UCSD-AML1 (cell line): ENCODE results near the gene RAB5B.
"Not testable (repeated sequence)": the region's sequence is repeated elsewhere in the genome, so short reads cannot be mapped to it uniquely, and the experiment has no call there.

Source experiments
- DNase-seq: peaks from one replicate; lab custom pipeline; 2025; ENCODE audit not compliant: unreplicated experiment; lab: John Stamatoyannopoulos, UW

The RAB5B gene

DNA sequence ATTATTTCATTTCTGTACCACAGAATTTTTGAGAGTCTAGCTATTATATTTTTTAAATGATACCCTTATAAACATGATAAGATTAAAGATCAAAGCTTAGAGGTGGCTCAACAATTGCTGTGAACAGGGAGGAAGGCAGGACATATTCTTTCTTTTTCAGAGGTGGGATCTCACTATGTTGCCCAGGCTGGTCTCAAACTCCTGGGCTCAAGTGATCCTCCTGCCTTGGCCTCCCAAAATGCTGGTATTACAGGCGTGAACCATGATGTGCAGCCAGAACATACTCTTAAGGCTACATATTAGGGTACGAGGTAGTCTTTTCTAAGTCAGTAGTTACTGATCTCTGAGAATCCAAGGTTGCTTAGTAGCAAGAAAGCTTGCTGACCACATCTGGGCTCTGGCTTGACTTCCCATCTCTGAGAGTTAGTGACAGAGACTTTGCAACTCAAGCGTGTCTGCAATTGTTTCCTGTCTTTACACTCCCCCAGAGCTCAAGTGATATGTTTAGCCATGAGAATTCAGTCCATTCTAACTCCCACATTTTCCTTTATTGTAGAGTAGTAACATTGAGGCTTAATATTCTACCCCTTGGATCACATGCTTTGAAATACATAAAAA lies 8.6 kb downstream of the RAB5B start:
- peak; percentile 18 for DNase-seq

DNA sequence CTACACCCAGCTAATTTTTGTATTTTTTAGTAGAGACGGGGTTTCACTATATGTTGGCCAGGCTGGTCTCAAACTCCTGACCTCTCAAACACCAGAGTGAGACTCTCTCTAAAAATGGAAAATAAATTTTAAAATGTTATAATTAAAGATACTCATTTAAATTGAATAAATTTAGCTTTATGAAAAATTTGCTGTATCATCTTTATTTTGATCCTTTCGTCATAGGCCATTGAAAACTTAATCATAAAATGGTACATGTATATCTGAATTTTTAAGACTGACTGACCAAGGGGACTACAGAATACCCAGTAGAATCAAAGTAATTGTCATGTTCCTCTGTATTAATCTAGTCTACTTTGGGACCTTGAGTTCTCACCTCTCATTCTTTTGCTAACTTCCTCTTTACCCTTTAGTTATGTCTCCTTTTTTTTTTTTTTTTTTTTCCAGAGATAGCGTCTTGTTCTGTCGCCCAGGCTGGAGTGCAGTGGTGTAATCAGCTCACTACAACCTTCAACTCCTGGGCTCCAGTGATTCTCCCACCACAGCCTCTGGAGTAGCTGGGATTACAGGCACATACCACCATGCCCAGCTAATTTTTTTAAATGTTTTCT lies 9.5 kb downstream of the RAB5B start:
- no peak for DNase-seq

DNA sequence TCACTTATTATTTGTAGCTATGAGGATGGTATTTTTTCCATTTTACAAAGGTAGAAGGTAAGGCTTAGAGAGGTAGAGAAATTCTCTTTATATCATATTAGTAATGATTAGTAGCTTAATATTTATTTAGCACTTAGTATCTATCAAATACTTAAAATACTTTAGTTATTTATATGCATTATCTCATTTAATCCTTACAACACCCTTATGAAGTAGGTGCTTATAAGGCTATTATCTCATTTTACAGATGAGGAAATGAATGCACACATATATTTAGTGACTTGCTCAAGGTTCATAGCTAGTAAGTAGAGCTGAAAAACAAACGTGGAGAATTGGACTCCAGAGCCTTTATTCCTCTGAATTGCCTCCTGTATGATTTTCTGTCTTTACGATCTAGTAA lies 11.0 kb downstream of the RAB5B start:
- DNase-seq, result no peak

DNA sequence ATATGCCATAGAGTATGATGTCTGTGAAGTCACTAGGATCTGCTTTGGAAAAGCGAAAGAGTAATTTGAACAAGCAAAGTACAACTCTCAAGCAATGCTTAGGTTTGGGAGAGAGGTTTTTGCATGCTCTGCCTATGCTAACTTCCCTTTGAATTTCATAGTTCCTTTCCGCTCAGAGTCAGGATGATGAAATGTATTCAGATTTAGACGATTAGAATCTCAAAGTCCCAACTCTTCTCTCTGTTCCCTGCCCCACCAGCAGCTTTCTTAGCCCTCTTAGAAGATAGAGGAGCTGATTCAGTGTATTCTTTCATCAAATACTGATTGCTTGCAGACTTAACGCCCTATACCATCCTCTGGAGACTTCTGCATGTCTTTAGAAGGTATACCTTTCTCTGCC lies 11.5 kb downstream of the RAB5B start:
- no peak for DNase-seq

DNA sequence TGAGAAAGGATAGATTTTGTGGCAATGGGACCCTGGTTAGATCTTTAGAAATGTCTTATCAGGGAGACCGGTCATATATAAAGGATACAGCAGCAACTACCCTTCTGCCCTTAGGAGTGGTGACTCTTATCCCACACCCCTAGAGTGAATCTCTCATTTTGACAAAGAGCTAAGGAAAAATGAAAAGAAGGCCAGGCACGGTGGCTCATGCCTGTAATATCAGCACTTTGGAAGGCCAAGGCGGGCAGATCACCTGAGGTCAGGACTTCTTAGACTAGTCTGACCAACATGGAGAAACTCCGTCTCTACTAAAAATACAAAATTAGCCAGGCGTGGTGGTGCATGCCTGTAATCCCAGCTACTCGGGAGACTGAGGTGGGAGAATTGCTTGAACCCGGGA lies 12.1 kb downstream of the RAB5B start:
- DNase-seq, result not testable (repeated sequence)

DNA sequence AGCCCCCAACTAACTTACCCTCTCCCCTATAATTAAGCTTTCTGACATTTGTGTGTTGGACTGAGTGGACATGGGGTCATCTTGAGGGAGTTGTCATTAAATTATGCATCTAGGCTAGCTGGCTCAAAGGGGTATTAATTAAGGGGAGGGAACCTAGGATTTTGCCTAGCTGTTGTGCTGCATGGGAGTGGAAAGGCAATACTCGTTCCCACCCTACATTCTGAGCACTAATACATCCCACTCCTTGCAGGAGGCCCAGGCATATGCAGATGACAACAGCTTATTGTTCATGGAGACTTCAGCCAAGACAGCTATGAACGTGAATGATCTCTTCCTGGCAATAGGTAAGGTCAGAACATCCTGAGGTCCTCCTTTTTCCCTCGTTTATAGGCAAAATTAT lies 17.2 kb downstream of the RAB5B start:
- no peak for DNase-seq

DNA sequence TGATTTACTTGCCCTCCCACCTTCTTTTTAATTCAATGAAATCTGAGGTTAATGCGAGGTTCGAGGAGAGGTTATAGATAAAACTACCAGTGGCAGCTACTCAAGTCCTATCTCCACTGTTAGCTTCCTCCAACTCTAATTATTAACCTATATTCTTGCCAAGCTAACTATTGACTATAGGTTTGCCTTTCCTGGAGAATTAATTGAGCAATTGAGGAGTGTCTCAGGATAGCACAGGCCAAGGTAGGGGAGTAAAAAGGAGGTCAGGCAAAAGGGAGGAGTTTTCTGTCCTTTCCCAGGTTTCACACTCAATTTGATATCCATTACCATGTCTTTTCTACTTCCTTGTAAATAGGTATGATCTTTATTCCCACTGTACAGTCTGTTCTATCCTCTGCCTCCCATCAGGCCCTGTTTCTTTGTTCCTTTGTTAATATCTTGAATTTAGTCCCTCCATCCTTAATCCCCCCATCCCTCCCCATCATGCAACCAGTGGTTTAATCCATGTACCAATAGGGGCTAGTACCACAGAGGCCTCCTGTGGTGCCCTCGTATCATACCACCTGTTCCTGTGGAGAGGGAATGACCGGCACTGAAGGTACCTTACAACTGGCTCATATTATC lies 19.5 kb downstream of the RAB5B start:
- DNase-seq, result no peak

DNA sequence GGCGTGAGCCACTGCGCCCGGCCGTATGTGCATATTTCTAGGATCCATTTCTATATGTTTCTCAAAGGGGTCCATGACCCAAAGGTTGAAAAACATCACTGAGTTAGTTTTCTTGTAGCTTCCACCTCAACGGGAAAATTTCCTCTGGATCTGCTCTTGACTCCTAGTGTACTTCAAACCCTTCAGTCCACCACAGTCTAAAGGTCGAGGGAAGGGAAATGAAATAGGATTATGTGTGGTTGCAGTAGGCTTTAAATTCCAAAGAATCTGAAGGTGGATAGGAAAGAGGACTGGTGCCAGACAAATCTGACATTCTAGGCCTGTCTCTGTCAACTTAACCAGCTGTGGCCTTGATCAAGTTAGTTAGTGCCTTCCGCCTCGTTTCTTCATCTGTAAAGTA lies 21.5 kb downstream of the RAB5B start:
- DNase-seq, result no peak

DNA sequence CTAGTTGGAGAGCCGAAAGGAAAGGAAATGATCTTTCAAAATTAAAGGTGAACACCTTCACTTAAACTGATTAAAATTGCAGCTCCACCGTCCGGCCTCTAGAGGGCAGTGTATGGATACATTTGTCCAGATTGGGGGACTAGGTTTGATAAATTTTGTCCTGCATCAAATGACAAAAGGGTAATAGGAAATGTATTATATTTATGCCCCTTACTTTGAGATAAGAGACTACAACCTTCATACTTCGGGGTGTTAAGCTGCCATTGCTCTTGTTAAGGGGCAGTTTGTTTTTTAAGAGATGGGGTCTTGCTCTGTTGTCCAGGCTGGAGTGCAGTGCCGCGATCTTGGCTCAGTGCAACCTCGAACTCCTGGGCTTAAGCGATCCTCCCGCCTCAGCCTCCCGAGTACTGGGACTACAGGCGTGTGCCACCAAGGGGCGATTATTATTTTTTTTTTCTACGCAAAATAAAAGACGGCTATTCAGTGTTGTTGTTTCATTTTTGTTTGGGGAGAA lies 22.4 kb downstream of the RAB5B start:
- DNase-seq, result peak; percentile 13

DNA sequence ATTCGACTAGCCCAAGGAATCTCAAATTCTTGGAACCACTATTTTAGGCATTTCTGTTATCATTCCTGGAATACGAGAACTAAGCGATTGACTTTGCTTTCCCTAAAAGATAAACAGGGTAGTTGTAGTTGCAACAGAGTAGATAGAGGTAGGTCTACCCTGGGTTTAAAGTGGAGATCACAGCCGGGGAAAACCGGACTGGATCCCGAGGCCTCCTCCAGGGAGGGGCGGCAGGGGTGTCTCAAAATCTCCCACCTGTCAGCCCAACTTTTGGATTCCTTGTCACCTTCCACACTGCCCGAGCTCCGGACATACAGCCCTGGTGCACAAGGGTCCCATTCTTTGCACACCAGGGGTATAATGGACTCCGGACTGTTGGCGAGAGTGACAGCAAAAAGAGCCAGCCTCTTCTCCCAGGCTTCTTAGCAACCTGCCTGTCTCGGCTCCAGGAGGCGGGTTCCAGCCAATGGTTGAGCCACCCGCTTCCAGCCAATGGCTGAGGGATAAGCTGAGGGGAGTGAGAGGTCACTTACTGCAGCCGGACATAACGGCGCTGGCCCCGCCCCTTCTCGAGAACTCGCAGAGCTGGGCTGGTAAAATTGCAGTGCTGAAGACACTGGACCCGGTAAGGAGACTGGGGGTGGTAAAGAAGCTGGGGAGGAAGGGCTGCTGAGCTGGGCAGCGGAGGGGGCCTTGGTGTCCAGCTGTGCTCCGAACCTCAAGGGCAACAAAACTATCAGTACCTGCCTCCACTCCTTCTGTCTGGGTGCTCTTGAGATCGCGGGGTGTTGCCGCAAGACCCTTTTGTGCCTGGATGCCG lies 23.0 kb downstream of the RAB5B start, which contains the start of gene SUOX:
Gene SUOX, plus strand, starts transcription at position 562 of the 820 bp plus-strand sequence. CDS start 4,946 bp downstream, outside the sequence.
- peak; percentile 92 for DNase-seq

DNA sequence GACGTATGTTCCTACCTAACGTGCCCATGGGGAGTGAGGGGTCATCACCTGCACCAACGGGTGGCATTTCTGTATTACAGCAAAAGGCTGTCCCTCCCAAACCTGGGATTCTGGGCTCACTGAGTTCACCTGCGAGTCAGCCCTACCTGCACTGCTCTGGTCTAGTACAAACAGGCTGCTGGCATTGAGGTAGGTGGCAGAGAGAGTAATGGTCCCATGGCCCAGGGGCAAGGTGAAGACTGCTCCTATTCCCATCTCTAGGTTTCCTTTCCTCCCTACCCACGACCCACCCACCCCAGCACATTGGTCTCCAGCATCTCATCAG lies 23.6 kb downstream of the RAB5B start:
- DNase-seq, result no peak

DNA sequence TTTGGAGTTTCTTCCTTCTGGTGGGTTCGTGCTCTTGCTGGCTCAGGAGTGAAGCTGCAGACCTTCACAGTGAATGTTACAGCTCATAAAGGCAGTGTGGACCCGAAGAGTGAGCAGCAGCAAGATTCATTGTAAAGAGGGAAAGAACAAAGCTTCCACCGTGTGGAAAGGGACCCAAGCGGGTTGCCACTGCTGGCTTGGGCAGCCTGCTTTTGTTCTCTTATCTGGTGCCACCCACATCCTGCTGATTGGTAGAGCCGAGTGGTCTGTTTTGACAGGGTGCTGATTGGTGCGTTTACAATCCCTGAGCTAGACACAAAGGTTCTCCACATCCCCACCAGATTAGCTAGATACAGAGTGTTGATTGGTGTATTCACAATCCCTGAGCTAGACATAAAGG lies 25.6 kb downstream of the RAB5B start:
- not testable (repeated sequence) for DNase-seq

DNA sequence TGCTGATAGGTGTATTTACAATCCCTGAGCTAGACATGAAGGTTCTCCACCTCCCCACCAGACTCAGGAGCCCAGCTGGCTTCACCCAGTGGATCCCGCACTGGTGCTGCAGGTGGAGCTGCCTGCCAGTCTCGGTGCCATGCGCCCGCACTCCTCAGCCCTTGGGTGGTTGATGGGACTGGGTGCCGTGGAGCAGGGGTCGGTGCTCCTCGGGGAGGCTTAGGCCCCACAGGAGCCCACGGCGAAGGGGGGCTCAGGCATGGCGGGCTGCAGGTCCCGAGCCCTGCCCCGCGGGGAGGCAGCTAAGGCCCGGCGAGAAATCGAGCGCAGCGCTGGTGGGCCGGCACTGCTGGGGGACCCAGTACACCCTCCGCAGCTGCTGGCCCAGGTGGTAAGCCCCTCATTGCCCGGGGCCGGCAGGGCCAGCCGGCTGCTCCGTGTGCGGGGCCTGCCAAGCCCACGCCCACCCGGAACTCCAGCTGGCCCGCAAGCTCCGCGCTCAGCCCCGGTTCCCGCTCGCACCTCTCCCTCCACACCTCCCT lies 26.2 kb downstream of the RAB5B start:
- not testable (repeated sequence) for DNase-seq

DNA sequence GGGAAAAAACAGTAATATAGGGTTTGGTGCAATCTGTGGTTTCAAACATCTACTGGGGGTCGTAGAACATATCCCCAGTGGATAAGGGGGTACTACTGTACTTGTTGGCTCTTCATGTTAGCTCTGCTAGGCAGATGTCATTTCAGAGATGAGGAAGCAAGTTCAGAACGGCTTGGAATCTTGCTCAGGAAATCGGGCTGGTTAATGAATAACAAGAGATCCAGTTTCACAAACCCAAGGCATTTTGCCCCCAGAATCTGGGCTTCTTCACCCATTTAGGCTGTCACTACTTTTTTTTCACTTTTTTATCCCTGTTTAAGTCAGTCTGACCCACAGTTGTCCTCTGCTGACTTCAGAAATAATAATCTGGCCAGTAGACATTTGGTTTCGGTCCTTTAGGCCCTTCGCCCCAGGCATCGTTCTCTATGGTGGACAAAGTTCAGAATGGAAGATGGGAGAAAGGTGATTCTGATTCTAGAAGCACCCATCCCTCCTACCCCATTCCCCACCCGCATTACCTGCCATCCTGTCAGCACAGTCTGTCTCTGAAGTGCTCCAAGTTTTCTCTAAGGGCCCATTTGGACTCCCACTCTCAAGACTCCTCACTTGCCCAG lies 27.7 kb downstream of the RAB5B start:
- DNase-seq, result no peak

DNA sequence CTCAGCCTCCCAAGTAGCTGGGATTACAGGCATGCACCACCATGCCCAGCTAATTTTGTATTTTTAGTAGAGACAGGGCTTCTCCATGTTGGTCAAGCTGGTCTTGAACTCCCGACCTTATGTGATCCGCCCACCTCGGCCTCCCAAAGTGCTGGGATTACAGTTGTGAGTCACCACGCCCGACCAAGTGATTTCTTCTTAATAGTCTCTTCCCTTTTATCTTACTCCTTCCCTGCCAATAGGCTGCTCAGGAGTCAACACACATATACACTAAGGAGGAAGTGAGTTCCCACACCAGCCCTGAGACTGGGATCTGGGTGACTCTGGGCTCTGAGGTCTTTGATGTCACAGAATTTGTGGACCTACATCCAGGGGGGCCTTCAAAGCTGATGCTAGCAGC lies 29.5 kb downstream of the RAB5B start:
- peak; percentile 13 for DNase-seq

DNA sequence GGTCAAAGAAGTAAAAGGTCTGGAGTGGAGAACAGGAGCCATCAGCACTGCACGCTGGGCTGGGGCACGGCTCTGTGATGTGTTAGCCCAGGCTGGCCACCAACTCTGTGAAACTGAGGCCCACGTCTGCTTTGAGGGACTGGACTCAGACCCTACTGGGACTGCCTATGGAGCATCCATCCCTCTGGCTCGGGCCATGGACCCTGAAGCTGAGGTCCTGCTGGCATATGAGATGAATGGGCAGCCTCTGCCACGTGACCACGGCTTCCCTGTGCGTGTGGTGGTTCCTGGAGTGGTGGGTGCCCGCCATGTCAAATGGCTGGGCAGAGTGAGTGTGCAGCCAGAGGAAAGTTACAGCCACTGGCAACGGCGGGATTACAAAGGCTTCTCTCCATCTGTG lies 30.3 kb downstream of the RAB5B start:
- no peak for DNase-seq

DNA sequence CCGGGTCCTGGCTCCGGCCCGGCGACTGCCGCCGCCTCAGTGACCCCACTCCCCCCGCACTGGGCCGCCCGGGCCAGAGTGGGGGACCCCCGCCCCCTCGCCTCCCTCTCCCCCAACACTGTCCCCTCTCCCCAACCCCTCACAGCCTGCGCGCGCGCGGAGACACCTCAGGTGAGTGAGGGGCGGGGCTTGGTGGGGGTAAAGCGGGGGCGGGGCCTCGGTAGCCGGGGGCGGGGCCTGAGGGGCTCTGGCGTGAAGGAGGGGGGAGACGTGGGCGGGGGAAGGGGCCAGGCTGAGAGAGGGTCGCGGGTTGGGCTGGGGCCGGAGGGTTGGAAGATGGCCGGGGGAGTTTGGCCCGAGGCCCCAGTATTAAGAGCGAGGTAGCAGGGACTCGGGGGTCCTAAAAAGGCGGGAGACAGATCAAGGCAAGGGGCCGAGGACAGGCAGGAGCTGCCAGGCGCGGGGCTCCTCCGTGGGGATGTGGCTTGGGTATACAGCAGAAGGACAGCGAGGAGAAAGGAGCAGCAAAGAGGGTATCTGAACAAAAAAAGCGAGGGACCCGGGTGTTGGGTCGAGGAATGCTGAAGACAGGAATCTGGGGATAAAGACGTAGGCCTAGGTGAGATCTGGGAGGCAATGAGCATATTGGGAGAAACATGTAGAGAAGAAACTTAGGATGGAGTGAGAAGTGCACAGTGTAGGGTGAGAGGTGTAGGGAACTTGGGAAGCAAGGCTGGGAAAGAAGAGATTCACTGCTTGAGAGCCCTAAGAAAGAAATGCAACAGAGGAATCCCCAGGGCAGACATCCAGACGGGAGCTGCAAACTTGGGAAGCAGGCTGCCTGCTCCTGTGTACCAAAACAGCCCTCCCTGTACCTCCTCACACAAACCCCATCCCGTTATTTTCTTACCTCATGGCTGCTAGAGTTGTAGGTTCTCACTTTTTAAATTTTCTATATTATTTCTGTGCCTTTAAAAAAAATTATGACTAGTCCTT lies 34.0 kb downstream of the RAB5B start:
- peak; percentile 57 for DNase-seq

DNA sequence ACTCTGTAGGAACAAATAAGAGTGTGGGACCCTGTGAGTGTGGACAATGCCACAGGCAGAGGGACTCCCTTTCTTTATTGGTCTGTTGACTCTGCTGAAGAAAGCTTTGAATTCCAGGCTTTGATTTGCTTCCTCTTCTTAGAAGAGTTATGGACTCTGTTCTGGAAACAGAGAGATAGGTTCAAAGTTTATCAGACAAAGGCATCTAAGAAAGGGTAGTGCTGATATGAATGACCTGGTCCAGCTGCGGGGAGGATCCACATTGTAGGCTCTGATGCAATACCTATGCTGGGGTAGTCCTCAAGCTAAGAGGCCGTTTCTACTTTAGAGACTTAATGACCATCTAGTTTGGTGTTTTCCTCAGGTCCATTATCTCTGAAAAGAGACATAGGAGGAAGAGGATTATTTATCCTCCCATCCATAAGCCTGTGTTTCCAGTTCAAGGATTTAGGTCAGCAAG lies 36.3 kb downstream of the RAB5B start:
- DNase-seq, result no peak

DNA sequence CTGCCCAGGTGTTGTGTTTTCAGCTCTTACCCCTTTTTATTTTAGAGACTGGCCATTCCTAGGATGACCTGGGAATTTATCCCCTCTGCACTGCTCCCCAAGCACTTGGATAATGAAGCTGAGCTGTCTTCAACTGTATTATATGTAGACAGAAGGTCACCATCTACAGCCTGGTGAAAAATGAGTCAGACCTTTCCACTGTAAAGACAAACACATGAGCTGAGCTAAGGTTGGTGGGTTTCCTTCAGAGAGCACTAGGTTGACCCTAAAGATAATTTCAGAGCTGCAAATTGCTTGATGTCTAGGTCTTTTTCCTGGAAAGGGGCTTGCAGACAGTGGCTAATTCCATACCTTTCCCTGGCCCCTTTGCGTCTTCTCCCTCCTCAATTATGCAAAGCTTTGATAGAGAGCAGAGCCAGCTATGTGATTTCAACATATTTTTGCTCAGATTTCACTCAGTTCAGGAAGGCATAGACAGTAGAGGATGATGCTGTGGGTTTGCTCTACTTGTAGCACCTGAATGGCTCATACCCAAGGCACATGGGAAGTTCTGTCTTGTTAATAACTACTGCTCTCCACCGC lies 37.7 kb downstream of the RAB5B start:
- DNase-seq, result no peak
